Left ventricle myocardium superior (tissue), 1 donor: Measurements from ENCODE around the gene RGP1. TPM values are rescaled to one million over a fixed set of nuclear protein-coding genes. Genes with fewer than 3 reads are reported as not detected.
A peak's percentile ranks its signal among the peaks of the same experiment; 100 is the strongest.

ENCODE experiments used
- ATAC-seq: fragments of 200-7000 bp; cut with Tn5 transposase; one replicate; pipeline ENCODE4 v1.9.1; 2020; ENCODE audit warnings: mild to moderate bottlenecking, moderate library complexity
- DNase-seq: peaks from one replicate; pipeline ENCODE4 v3.0.0-alpha.2; 2020
- intact Hi-C: fragments of 100-400 bp; cut with micrococcal nuclease; formaldehyde crosslinking; loops from one replicate; pipeline ENCODE4 v1.11.0; 2022
- total RNA-seq: library from RNA; stranded (reverse); fragmentation: NEBNext Ultra II Directional; extraction: Animal tissue kit (Norgen Biotek cat#: 25700); gene quantifications from one replicate; pipeline ENCODE4 v1.2.1, GENCODE V29; 2021
- donor health status: DM: no; HTN: yes; CAD: no; lungs with severe emphysema.

The RGP1 gene
- total RNA-seq, 1 donor from 2014 or later: 32.4 TPM

DNA sequence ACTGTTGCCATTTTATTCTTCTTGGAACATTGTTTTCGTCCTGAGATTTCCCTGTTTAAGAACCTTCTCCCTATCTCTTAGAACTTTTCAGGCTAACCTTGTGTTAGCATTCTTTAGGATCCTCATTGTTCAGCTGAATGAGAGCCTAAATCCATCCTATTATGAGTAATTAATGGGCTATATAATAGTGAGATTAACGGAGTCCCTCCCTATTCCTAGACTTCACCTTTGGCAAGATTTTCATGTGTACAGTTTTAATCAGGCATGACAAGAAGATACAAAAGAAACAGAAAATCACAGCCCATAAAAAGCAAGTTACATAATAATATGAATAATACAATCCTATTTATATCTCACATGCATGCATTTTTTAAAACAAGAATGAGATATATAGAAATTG lies 14.1 kb downstream of the RGP1 start:
- no peak for DNase-seq
- ATAC-seq: no peak
- intact Hi-C loops: no loop called here

DNA sequence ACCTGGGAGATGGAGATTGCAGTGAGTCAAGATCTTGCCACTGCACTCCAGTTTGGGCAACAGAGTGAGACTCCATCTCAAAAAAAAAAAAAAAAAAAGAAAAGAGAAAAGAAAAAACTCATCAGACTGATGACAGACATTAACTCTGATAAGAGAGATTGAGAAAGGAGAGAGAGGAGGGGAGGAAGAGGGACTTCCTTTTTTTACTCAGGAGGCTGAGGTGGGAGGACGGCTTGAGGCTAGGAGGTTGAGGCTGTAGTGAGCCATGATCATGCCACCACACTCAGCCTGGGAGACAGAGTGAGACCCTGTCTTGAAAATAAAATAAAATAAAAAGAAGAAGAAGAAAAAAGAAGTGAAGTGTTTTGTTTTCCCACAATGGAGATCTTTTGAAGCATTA lies 14.7 kb downstream of the RGP1 start:
- ATAC-seq (no peak), DNase-seq (no peak)
- intact Hi-C loops: no loop called here

DNA sequence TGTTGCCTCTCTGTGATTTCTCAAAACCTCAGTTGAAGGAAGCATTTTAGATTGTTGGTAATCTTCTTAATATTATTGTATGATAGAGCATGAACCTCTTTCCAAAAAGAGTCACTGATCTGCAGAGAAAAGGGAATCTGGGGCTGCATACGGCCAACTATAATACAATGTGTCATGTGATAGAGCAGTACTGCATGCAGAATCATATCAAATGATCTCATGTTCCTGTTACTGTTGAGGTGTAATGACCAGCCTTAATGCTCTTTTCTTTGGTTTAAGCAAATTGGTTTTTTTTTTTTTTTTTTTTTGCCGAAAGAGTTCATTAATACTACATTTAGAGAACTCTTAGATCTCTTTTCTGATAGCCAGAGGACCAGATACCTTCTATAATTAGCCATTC lies 17.9 kb downstream of the RGP1 start:
- intact Hi-C loops: no loop called here
- no peak for ATAC-seq
- no peak for DNase-seq

DNA sequence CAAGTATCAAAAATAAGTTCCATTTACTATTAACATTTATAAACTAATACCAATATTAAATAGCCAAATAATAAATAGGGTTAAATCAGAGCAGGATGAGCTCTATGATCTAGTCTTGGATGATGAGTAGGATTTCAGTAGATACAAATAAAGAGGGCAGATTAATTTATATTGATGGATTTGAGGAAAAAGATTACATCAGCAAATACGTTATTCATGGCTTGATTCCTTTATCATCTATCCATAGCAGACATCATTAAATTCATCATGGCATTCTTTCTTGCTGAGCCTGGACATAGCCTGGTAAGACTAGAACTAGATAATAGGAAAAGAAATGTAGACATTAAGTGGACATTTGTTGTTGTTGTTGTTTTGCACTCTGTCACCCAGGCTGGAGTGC lies 18.4 kb downstream of the RGP1 start:
- intact Hi-C loops: no loop called here
- DNase-seq: no peak
- no peak for ATAC-seq

DNA sequence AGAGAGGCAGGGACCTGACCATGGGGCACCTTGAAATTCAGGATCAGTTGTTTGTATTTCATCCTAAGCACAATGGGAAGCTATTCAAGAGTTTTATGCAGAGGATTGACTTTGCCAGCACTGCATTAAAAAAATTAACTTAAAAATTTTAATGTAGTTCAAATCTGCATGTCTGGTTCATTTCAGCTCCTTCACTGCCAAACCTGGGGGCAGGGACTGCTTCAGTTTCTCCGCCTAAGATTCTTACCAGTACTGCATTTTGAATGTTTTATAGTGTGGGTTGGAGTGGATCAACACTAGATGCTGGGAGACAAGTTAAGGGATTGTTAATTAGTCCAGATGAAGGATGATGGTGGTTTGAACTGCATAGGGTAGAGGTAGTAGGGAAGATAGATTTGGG lies 20.7 kb downstream of the RGP1 start:
- intact Hi-C loops: no loop called here
- DNase-seq (no peak), ATAC-seq (no peak)

DNA sequence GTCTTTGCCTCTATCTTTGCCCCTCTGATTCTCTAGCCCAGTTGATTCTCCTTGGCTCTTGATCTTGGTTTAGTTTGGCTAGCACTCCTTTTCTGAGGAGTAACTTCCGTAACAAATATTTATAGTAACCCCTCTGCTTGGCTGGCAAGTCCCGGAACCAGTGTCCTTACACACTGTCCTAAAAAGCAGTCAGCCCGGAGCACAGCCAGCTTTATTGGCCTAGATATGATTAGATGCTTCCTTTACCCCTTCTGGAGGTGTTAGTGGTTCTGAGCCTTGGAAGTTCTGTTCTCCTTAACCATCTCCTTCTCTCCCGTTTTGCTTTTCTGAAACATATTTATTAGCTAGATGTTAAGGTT lies 22.0 kb downstream of the RGP1 start:
- DNase-seq (no peak), ATAC-seq (peak; percentile 92)
- intact Hi-C loops: no loop called here

DNA sequence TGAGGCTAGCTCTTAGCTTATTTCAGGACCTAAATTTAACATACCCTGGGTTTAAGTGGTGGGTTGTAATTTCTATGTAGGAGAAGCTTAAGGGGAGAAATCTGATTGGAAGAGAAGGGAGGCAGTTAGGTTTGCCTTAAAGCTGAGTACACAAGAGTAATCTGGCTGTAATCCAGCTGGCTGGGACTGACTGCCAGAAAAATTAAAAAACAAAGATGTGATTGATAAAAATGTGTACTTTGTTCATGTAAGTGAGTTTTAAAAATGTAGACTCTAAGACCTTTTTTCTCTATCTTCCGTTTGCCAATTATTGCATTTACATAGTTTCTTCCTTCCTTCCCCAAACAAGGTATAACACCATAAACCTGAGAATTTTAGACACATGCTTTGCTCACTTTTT lies 22.4 kb downstream of the RGP1 start:
- DNase-seq (no peak), ATAC-seq (peak; percentile 31)
- intact Hi-C loops: no loop called here

DNA sequence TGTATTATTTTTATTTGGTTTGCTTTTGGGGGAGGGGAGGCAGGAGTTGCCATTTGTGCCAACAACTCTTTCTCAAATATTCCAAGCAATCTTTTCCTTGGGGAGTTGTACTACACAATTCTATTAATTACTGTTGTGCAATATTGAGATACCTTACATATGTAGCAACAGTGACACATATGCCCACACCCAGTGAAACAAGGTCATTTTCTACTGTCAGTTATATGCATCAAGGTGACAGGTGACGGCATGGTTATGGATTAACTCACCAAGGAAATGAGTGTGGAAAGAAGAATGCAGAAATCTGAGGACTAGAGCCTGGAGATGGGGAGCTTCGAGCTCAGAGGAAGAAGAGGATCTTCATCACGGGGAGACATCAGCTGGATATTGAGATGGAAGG lies 22.9 kb downstream of the RGP1 start:
- DNase-seq: no peak
- intact Hi-C loops: no loop called here
- ATAC-seq: no peak

DNA sequence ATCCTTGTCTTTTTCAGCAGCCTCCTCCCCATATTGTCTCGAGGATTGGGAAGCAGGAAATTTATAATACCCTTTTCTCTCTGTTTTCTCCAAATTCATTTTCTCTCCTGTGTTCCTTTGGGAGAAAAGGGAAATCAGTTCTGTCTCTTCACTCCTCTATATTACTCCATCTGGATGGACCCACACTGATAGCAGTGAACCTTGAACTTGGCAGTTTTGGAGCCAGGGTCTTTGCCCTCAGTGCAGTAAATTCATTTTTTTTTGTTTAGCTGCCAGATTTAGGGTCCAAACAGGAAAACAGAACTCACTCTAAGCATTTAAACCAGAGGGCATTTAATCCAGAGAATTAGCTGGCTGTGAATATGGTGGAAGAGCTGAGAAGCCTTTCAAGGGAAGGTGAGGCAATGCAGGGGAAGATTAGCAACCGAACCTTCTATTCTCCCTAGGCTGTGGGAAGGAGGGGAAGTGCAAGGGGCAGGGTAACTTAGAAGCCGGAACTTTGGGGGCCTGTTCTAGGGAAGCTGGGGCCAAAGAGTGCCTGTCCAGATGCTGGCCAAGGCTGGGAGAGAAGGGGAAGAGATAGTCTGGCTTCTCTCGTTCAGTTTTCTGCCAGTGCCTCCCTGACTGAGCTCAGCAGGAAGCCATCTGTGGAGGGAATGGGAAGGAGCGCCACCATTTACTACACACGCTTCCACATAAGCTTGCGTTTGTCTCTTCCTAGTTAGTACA lies 26.0 kb downstream of the RGP1 start:
- no peak for DNase-seq

DNA sequence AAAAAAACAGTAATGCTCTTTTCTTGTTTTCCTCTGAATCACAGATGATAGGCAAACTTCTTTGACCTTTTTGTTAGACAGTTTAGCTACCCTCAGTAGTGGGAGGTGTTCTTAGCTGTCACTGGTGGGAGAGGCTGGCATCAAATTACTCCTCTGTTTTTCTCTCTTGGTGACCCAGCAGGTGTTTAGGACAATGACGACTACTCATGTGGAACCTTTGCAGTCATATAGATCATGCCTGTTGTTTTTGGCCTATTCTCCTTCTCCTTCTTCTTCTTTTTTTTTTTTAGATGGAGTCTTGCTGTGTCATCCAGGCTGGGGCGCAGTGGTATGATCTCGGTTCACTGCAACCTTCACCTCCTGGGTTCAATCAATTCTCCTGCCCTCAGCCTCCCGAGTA lies 26.9 kb downstream of the RGP1 start:
- ATAC-seq (no peak), DNase-seq (no peak)
- intact Hi-C loops: no loop called here

More for the DNA sequence above, 26.0 kb downstream of the RGP1 start:
- ATAC-seq: peak; percentile 58
- intact Hi-C loops: no loop called here

DNA sequence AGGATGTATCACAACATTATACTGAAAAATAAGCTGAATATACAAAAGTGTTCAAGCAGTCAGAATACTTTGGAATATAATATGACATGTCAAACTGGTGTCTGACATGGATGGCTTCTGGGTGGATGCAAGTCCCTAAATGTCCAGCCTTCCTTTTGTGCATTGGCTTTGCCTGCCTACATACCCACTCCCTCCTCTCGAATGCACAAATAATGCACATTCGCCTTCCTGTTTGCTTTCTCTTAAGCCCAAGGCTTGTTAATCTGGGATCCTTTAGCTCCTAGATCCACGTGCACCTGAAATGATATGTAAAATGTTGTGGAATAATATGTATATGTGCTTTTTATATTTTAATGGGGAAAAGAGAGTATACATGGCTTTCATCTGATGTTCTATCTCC lies 29.4 kb downstream of the RGP1 start:
- ATAC-seq (no peak), DNase-seq (no peak)
- intact Hi-C loops: no loop called here

DNA sequence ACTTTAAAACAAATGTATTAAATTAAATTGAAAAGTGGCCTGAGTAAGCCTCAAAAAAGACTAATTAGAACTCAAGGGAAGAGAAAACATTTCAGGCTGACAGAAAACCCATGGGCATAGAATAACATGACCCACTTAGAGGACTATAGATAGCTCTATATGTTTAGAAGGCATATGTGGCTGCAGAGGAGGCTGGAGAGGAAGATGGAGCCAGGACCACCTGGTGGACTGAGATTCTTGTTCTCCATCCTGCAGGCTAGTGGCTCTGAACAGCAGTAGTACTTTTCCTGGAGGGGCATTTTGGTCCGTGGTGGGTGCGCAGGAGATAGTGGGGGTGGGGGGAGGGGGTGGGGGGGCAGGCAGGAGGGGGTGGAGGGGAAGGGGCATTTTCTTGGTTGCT lies 32.0 kb downstream of the RGP1 start:
- intact Hi-C loops: no loop called here
- ATAC-seq: no peak
- DNase-seq: no peak

DNA sequence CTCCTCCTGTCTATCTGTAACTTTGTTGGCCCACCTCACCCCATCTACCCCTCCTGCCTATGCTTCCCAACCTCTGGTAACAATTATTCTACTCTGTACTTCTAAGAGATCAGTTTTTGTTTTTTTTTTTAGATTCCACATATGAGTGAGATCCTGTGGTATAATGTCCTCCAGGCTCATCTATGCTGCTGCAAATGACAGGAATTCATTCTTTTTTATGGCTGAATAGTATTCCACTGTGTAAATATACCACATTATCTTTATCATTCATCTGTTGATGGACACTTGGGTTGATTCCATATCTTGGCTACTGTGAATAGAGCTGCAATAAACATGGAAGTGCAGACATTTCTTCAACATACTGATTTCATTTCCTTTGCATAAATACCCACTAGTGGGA lies 34.3 kb downstream of the RGP1 start:
- intact Hi-C loops: no loop called here

DNA sequence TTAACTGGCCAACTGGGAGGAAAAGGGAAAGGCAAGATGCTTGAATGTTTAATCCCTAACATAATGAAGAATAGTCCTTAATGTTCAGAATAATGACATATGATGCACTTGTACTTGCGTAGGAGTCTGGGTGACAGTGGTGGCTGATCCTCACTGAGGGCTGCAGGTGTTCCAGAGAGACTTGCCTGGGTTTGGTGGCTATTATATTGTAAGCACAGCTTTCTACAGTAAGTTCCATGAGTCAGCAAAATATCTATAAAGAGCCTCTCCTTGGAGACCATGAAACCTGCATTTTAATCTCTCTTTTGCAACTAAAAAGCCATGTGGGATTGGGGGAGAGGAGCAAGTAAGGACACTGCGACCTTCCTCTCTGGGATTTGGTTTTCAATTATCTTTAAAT lies 40.5 kb downstream of the RGP1 start:
- intact Hi-C loops: loop anchor here (2.0 kb wide), 1 partner anchor 93 kb away; no protein-coding TSS in a partner anchor
- DNase-seq (no peak), ATAC-seq (no peak)

More for the DNA sequence above, 34.3 kb downstream of the RGP1 start:
- DNase-seq (no peak), ATAC-seq (no peak)

DNA sequence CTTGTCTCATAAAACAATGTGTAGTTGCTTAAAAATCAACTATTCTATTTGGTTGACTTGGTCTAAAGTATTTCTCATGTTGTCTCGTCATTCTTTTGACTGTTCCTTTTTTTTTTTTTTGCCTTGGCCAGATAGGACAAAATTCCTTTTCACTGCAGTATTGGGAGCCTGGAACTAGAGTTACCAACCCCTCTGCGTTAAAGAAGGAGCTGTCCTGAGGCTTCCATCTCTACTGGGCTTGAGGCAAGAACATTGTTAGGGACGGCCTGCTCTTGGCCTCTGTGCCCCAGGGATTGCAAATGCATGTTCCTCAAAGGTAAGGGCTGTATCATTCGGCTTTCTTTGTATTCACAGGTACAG lies 40.9 kb downstream of the RGP1 start:
- intact Hi-C loops: no loop called here

DNA sequence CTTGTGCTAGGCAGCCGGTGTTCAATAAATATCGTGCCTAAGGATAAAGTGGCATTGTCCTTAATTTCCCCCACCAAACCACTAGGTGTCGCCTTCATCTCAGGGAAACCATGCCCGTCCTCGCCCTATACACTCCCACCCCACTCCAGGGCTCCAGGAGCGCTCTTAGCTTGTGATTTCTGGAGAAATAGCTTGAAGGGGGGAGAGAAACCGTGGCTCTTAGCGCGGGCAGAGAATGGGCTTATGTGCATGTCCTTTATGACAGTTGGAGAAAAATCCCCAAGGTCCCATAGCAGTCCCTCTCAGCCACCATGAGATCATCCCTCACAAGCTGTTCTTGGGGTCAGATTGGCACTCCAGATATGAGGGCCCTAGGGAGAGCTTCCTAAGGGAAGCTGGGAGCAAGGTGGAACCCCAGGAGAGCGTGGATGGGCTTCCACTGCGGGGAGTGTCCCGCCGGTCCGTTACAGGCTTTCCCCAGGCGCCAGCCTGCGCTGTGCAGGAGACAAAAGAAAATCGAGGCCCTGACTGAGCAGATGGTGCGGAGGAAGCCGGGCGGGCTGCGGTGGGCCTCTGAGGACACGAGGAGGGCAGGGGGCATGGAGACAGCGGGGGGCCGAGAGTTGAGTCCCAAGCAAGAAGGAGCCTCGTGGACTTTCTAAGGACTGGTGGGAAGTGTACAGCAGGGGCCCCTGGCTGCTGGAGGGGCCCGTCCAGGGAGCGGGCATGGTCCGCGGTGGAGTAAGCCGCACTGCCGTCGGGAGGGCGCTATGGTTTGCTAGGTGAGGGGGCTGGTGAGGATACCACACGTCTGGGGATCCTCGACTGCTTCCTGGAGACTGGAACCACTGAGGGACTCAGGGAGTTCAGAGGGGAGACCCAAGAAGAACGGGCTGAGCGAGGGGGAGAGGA lies 41.6 kb downstream of the RGP1 start:
- intact Hi-C loops: no loop called here
- ATAC-seq (peak; percentile 87), DNase-seq (peak; percentile 74)

More for the DNA sequence above, 40.9 kb downstream of the RGP1 start:
- DNase-seq (no peak), ATAC-seq (no peak)

DNA sequence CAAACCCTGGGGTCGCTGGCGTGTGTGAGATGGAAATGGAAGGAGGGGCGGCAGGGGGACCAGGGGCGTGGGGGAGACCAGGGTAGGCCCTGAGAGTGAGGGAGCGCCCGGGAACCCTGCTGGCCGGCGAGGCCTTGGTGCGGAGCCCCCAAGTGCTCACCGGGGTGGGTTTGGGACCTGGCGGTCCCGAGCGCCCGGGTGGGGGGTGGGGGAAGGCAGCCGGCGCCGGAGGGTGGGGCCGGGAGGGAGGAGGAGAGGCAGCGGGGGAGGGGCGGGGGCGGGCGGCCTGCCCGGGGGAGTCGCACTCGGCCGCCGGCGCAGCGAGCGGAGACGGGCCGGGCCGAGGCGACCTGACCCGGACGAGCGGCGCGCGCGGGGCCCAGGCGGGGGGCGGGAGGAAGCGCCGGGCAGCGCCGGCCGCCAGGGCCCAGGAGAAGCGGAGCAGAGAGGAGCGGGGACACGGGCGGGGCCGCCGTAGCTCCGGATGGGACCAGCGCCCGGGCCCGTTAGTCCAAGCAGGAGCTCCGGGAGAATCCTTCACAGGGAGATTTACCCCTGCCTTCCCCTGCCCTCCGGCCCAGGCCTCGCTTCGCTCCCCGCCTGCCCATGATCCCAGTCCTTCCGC lies 42.3 kb downstream of the RGP1 start, which contains the start of gene NPR2:
TSS of gene NPR2 (plus strand) at position 295 of the 625 bp plus-strand sequence. CDS start 818 bp downstream, outside the sequence.
- DNase-seq: peak; percentile 79
- intact Hi-C loops: no loop called here
- ATAC-seq: peak; percentile 83

DNA sequence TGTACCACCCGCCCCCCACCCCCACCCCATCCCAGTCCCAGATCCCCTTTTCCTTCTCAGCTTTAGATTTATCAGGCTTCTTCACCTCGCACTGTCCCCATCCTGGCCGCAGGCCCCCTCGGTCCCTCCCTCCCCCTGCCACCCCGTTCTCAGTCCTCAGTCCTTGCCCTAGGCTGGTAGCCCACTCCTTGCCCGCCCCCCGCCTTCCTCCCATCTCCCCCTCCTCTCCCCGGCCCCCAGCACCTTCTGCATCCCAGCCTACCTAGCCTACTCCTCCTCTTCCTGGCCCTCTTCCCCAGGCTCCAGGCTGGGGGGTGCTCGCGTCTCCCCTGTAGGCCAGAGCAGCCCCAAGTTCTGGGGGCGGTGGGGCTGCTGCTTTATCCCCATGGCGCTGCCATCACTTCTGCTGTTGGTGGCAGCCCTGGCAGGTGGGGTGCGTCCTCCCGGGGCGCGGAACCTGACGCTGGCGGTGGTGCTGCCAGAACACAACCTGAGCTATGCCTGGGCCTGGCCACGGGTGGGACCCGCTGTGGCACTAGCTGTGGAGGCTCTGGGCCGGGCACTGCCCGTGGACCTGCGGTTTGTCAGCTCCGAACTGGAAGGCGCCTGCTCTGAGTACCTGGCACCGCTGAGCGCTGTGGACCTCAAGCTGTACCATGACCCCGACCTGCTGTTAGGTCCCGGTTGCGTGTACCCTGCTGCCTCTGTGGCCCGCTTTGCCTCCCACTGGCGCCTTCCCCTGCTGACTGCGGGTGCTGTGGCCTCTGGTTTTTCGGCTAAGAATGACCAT lies 43.1 kb downstream of the RGP1 start:
- intact Hi-C loops: no loop called here
- no peak for DNase-seq
- no peak for ATAC-seq

DNA sequence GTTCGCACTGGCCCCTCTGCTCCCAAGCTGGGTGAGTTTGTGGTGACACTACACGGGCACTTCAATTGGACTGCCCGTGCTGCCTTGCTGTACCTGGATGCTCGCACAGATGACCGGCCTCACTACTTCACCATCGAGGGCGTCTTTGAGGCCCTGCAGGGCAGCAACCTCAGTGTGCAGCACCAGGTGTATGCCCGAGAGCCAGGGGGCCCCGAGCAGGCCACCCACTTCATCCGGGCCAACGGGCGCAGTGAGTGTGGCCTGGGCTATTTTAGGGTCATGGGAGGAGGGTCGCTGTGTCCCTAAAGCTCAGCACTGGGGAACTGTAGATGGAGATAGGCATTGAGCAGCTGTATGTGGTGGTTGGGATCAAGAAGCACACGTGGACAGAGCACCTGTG lies 43.7 kb downstream of the RGP1 start:
- ATAC-seq (no peak), DNase-seq (no peak)
- intact Hi-C loops: no loop called here
